GM12878 (cell line): Measurements from ENCODE around the gene PP2D1. TPM values are rescaled to one million over a fixed set of nuclear protein-coding genes. Genes with fewer than 3 reads are reported as not detected.

ENCODE experiments used
- ATAC-seq: fragments of 200-7000 bp; cut with Tn5 transposase; 3 replicates; pipeline ENCODE4 v1.9.1; 2020; ENCODE audit warnings: mild to moderate bottlenecking, moderate library complexity
- BruUV-seq: library from RNA; stranded (reverse); fragments of 400-500 nt; replicated peaks from 2 replicates; lab custom pipeline; 2021; lab: Mats Ljungman, UMichigan
- CTCF ChIA-PET: fragments of 300-600 bp; sonication (Branson Sonifier 250); formaldehyde crosslinking; extraction: SDS; loops from one replicate; lab custom pipeline; 2021; ENCODE audit warnings: inconsistent platforms; lab: Yijun Ruan, JAX
- POLR2A ChIA-PET: fragments of 350-600 bp; formaldehyde crosslinking; extraction: SDS; loops from one replicate; lab custom pipeline; 2021; ENCODE audit warnings: inconsistent platforms; lab: Charles Lee
- RAD21 ChIA-PET: fragments of 300-600 bp; sonication (Branson Sonifier 250); formaldehyde crosslinking; loops from one replicate; lab custom pipeline; 2023; ENCODE audit warnings: antibody characterized with exemption; ENCODE audit not compliant: unreplicated experiment; lab: Charles Lee
- SMC1A ChIA-PET: fragments of 300-600 bp; sonication (Branson Sonifier 250); formaldehyde crosslinking; loops from one replicate; lab custom pipeline; 2023; ENCODE audit not compliant: unreplicated experiment, uncharacterized antibody; lab: Charles Lee
- DNase-seq: peaks from one replicate; pipeline ENCODE4 v3.0.0-alpha.2; 2011; ENCODE audit warnings: low read depth, low spot score
- FAIRE-seq: peaks from 3 replicates; lab custom pipeline; 2011; peaks lifted over from hg19 to GRCh38; lab: Jason Lieb, UNC
- H2AFZ ChIP-seq: 2 replicates; pipeline ENCODE4 v1.6.0; 2011; ENCODE audit warnings: low read depth, low read length, control low read depth; ENCODE audit not compliant: control insufficient read depth
- H3K27ac ChIP-seq: 2 replicates; pipeline ENCODE4 v1.5.1; 2011; ENCODE audit warnings: control low read depth; ENCODE audit not compliant: control insufficient read depth, insufficient read depth
- H3K27me3 ChIP-seq, 2 experiments: replicated peaks in 1 of 2; 2 replicates each; pipeline versions ENCODE4 v1.6.0 to v1.6.1; 2011; ENCODE audit warnings: low read length in 1 of 2; ENCODE audit not compliant: control insufficient read depth in 2 of 2, insufficient read depth in 2 of 2
- H3K36me3 ChIP-seq, 2 experiments: 2 replicates each; pipeline ENCODE4 v1.5.1; 2011; ENCODE audit warnings: low read length in 1 of 2; ENCODE audit not compliant: control insufficient read depth in 2 of 2, insufficient read depth in 2 of 2
- H3K4me1 ChIP-seq: 2 replicates; pipeline ENCODE4 v1.6.1; 2011; ENCODE audit warnings: mild to moderate bottlenecking, low read length, moderate library complexity, mixed read lengths; ENCODE audit not compliant: control insufficient read depth, insufficient read depth
- H3K4me2 ChIP-seq: 2 replicates; pipeline ENCODE4 v1.6.0; 2011; ENCODE audit warnings: control low read depth; ENCODE audit not compliant: control insufficient read depth, insufficient read depth
- H3K4me3 ChIP-seq: fragments of 200-600 bp; sonication (generic); 2 replicates; pipeline ENCODE4 v1.5.1; 2016
- H3K79me2 ChIP-seq: 2 replicates; pipeline ENCODE4 v1.6.0; 2011; ENCODE audit warnings: low read length; ENCODE audit not compliant: control insufficient read depth, insufficient read depth
- H3K9ac ChIP-seq: 2 replicates; pipeline ENCODE4 v1.8.0; 2011; ENCODE audit warnings: low read length, control low read depth, mixed read lengths; ENCODE audit not compliant: control insufficient read depth, insufficient read depth
- H3K9me3 ChIP-seq: replicated peaks from 3 replicates; pipeline ENCODE4 v1.5.1; 2011; ENCODE audit warnings: mild to moderate bottlenecking, low read length; ENCODE audit not compliant: control insufficient read depth, insufficient read depth
- H4K20me1 ChIP-seq: 2 replicates; pipeline ENCODE4 v1.6.0; 2011; ENCODE audit not compliant: control insufficient read depth, insufficient read depth
- ASH2L ChIP-seq: fragments of 300-600, 200-600 bp; sonication (generic); IDR thresholded peaks from 2 replicates; pipeline ENCODE4 v1.6.1; 2017; ENCODE audit warnings: low read depth, mild to moderate bottlenecking, borderline replicate concordance
- BRCA1 ChIP-seq: IDR thresholded peaks from 2 replicates; pipeline ENCODE4 v1.6.1; 2011; ENCODE audit warnings: low read depth, low read length, improper control_type of control experiment
- E4F1 ChIP-seq: fragments of 450-650 bp; IDR thresholded peaks from 2 replicates; pipeline ENCODE4 v1.6.1; 2018; ENCODE audit warnings: borderline replicate concordance, mild to moderate bottlenecking; ENCODE audit not compliant: partially characterized antibody
- EED ChIP-seq: sonication (generic); IDR thresholded peaks from 2 replicates; pipeline ENCODE4 v1.6.1; 2016; ENCODE audit warnings: antibody characterized with exemption, low read depth
- MTA3 ChIP-seq: IDR thresholded peaks from 2 replicates; pipeline ENCODE4 v1.6.1; 2012; ENCODE audit warnings: low read length, inconsistent platforms, borderline replicate concordance
- SIN3A ChIP-seq: IDR thresholded peaks from 2 replicates; pipeline ENCODE4 v1.6.1; 2012; ENCODE audit warnings: low read depth, low read length, improper control_type of control experiment
- SPI1 ChIP-seq: IDR thresholded peaks from 2 replicates; pipeline ENCODE4 v1.6.1; 2011; ENCODE audit warnings: low read depth, mild to moderate bottlenecking, low read length, moderate library complexity, borderline replicate concordance; ENCODE audit not compliant: insufficient read depth
- USF1 ChIP-seq: IDR thresholded peaks from 2 replicates; pipeline ENCODE4 v1.6.1; 2011; ENCODE audit warnings: borderline replicate concordance, low read depth, mild to moderate bottlenecking, moderate library complexity, mixed read lengths, low read length; ENCODE audit not compliant: insufficient read depth; ENCODE audit errors: extremely low read length
- ZSCAN29 ChIP-seq: fragments of 450-650 bp; IDR thresholded peaks from 2 replicates; pipeline ENCODE4 v1.6.1; 2017; ENCODE audit warnings: mild to moderate bottlenecking, moderate library complexity
- ZZZ3 ChIP-seq: IDR thresholded peaks from 2 replicates; pipeline ENCODE4 v1.6.1; 2011; ENCODE audit warnings: low read depth; ENCODE audit not compliant: control insufficient read depth, insufficient read length
- WGBS: methylation state at CpG from one replicate; pipeline ENCODE4 v1.1.6; 2016; ENCODE audit warnings: low lambda C conversion rate; ENCODE audit not compliant: insufficient replicate concordance, insufficient coverage; ENCODE audit errors: missing lambda C conversion rate; 5-methylcytosine and 5-hydroxymethylcytosine counted together
- in situ Hi-C: fragments of 300-500 bp; cut with MboI; formaldehyde crosslinking; loops from 9 replicates; pipeline ENCODE4 v1.14.3; 2018; ENCODE audit warnings: mixed read lengths
- intact Hi-C: fragments of 100-400 bp; cut with micrococcal nuclease; formaldehyde crosslinking; loops from one replicate; pipeline ENCODE4 v1.14.2; 2022; ENCODE audit not compliant: unreplicated experiment
- polyA plus RNA-seq, 11 experiments: library from polyadenylated mRNA; depleted of rRNA in 4 of 11; unstranded in 6 of 11; stranded (reverse) in 5 of 11; fragments of >200 nt; fragmentation: Nextera tagmentation in 4 of 11; fragmentation: Illumina TruSeq in 1 of 11; extraction: Ambion mirVana in 4 of 11; extraction: Trizol in 1 of 11; gene quantifications; 1 replicate in 1 of 11; 2 replicates in 10 of 11; pipeline versions ENCODE4 v1.2.1 to v1.2.3, GENCODE V29; 2011 to 2016; ENCODE audit warnings: inconsistent platforms in 2 of 11, missing spikeins in 2 of 11, low read depth in 1 of 11
- total RNA-seq, 4 experiments: library from RNA; depleted of rRNA in 3 of 4; stranded (reverse); fragments of >200 nt in 3 of 4; fragmentation: Illumina TruSeq in 1 of 4; extraction: Trizol in 1 of 4; gene quantifications; 2 replicates each; pipeline versions ENCODE4 v1.2.1 to v1.2.3, GENCODE V29; 2013 to 2021

Gene PP2D1
- total and polyA plus RNA-seq, 10 of the 15 experiments (the other 5 are each of a cell fraction or from before 2014, with no cell fraction given) = 0.04 to 0.18 (median 0.17) TPM; not detected in 7

GRCh38 chr3:20042331-20042730 is 30.3 kb upstream of the PP2D1 start:
- Histone ChIP-seq H3K4me3 (no peak overlapping the region), H3K9ac (no peak overlapping the region), H3K4me2 (peak overlapping the region; percentile 80; the same call in 1 of the 2 replicates), H4K20me1 (no peaks in the 10 kb centered on the region), H2AFZ (no peak overlapping the region), H3K27ac (no peak overlapping the region), H3K36me3 (no peaks in the 10 kb centered on the region), H3K4me1 (peaks cover 18% of the 10 kb centered on the region), H3K27me3 (no peaks in the 10 kb centered on the region), H3K79me2 (peaks cover 4% of the 10 kb centered on the region), H3K9me3 (no peaks in the 10 kb centered on the region)
- no peak for DNase-seq
- in situ Hi-C loops = loop anchor here (10.0 kb wide), 1 partner anchor 142 kb away; the partner anchor contains the start of gene SGO1
- BruUV-seq = no TSS peak
- ChIA-PET RAD21 (interaction anchor here (1.2 to 5.0 kb wide), 8 partner anchors 10 to 143 kb away, joined by 5 to 35 read pairs (median 11); partner anchors contain the start of gene SGO1), CTCF (interaction anchor here (0.5 to 1.4 kb wide), 5 partner anchors 16 to 176 kb away, joined by 3 to 4 read pairs (median 3); no protein-coding TSS in a partner anchor), POLR2A (interaction anchor here (0.8 to 6.0 kb wide), 8 partner anchors 9 to 167 kb away, joined by 3 to 48 read pairs (median 4); partner anchors contain the start of gene SGO1), SMC1A (interaction anchor here (1.1 to 3.7 kb wide), 7 partner anchors 9 to 142 kb away, joined by 3 to 14 read pairs (median 9); no protein-coding TSS in a partner anchor)
- WGBS = 96% methylated on average over 5 of the region's 5 CpGs
- no peak for ATAC-seq
- intact Hi-C loops = loop anchor here (5.0 kb wide), 1 partner anchor 155 kb away; no protein-coding TSS in a partner anchor
- FAIRE-seq = no peak
- TF ChIP-seq USF1 (no peak), MTA3 (no peak), BRCA1 (no peak), SPI1 (no peak), ZZZ3 (no peak), EED (no peak), E4F1 (no peak), ZSCAN29 (no peak), ASH2L (no peak), SIN3A (no peak)
